GDM1 (cell line): Measurements from ENCODE around the gene SH3TC2.

ENCODE experiments used
- DNase-seq: peaks from one replicate; lab custom pipeline; 2025; lab: John Stamatoyannopoulos, UW

Gene SH3TC2

DNA sequence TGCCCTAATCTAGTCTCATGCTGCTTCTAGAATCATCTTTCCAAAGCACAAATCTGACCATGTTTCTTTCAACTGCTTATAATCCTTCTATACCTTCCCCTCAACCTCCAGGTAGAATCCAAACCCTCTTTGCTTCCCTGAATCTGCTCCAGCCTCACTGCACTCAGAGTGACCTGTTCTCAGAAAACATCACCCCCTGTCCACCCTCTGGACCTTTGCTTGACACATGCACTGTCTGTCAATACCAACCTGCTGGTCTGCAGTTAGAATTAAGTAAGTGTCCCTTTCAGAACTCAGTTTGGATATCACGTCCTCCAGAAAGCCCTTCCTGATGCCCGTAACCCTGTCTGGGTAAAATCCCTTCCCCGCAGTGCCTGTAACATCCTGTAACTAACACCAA is 63.1 kb downstream of the SH3TC2 start:
- no peak for DNase-seq

DNA sequence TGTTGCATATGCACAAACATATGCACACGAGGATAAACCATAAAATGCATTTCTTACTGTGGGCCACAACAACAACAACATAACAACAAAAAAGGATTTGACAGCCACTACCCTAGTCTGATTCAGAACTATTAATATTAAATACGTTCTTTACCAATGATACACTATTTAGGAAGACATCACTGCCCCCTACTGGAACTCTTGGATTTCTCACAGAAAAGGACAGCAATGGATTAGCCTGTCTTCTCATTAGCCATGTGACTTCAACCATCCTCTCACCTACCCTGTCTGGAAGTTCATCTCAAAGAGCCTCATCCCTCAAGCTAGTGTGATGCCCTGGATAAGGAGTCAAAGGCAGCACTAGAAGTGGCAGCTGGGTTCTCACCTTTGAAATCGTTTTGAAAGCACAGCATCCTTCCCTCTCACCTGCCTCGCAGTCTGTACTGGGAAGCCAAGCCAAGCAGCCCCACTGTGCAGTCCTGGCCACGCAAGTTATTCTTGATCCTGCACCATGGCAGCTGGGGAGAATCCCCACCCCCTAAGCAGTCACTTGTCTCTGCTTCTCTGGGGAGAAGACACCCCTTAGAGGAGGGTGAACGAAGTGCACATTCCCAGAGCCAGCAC is 64.6 kb downstream of the SH3TC2 start:
- DNase-seq = peak; percentile 20

DNA sequence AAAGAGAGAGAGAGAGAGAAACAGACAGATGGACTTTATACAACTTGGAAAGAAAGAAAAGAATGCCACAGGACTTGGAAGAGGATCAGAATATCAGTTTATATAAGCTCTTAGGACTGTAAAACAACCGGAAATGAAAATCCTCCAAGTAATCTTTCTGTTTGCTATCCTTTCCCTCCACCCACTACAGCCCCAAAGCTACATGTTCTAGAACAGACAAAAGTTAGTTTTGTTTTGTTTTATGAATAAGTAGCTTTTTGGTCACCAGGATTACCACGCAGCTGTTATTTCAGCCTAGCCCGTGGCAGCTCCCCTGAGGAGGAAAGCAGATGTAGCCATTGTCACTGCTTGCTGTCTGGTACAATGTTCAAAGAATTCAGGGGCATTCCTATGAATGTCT is 66.6 kb downstream of the SH3TC2 start:
- DNase-seq = no peak

DNA sequence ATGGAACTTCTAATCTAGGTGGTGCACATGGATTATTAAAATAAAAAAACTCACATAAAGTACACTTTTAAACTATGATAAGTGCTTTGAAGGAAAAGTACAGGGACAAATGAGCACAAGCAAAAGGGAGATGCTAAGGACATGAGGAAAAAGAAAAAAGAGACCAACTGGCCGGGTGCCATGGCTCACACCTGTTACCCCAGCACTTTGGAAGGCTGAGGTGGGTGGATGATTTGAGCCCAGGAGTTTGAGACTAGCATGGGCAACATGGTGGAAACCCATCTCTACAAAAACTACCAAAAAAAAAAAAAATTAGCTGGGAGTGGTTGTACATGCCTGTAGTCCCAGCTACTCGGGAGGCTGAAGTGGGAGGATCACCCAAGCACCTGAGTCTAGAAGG is 67.1 kb downstream of the SH3TC2 start:
- DNase-seq = no peak

DNA sequence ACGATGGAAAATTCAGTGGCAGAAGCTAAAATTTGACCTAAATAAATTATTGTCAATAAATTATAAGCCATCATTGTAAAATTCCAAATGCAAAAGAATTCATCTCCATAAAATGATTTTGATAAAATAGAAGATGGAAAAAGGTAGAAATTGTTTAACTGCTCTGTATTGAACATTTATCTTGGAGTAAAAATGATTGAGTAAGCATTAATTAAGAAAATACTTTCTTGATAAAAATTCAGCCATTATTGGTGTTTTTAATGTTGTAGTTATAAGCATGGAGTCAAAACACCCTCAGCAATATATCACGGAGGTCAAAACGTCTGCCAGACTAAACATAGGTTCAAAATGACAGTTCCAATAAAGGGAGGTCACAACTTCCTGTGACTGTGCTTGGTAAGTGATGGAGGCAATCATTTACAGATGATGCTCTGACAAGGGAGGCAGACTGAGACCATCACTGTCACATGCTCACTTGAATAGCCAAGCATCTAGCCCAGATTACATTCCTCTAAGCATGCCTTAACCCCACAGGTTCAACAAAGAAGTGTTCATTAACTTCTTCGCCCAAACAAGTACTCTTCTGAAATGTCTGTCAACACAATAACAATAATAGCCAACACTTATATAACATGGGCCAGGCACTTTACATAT is 69.5 kb downstream of the SH3TC2 start:
- DNase-seq = no peak

DNA sequence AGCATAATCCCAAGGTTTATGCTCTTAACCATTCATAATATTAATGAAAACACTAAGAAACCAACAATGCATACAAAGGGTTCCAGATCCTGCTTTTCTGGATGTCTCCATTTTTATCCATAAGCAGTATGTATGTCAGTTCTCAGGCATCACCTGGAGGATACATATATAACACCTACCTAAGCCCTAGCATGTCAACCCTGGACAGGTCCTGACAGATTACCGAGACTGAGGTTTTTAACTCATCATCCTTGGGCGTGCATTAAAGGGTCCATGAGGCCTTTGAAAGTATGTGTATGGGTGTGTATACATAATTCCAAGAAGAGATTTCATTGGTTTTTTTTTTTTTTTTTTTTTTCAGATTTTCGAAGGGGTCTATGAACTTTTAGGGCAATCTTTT is 70.6 kb downstream of the SH3TC2 start:
- DNase-seq = no peak

DNA sequence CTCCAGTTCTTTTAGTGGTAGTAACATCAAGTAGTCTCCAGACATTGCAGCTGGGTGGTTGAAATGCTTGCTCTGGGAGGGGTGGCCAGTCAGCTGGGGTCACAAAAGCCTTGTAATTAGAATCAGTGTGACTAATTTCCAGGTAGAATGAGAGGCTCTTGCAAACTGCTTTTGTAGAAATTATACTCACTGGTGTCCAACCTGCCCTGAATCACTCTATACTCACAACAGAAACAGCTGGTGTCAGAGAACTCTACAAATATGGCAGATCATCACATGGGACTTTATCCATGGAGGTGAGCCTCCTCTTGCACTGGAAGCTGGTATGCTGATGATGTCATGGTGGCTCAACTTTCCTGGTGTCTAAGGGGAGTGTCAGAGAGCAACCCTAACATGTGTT is 71.3 kb downstream of the SH3TC2 start:
- no peak for DNase-seq

DNA sequence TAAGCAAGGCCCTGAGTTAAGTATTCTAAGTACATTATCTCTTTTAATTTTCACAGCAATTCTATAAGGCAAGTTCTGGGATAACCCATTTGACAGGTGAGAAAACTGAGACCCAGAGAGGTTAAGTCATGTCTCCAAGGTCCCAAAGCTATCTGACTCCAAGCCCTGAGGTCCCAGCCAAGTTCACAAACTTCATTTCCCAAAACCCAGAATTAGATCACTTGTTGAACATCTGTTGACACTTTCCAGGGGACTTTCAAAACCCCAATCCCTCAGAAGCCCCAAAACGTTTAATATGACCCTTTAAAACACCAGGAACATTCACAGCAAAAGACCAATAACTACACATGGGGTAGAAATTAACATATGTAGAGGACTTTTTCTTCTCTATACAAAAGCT is 72.0 kb downstream of the SH3TC2 start:
- no peak for DNase-seq

DNA sequence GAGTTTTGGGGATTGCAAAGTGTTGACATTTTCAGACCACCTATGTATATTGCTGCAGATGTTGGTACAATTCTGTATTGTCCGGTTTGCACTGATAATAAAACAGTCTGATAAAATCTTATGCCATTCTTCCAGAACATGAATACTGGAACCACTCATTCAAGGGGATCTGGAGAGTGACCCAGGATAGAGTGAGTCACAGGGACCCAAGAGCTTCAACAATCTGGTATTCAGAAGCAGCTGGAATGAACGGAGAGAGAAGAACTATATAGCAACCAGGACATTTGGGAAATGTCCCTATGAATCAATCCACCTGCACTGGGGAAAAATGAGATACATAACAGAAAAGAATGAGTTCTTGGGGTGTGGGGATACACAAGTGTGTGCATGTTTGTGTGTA is 73.3 kb downstream of the SH3TC2 start:
- no peak for DNase-seq

DNA sequence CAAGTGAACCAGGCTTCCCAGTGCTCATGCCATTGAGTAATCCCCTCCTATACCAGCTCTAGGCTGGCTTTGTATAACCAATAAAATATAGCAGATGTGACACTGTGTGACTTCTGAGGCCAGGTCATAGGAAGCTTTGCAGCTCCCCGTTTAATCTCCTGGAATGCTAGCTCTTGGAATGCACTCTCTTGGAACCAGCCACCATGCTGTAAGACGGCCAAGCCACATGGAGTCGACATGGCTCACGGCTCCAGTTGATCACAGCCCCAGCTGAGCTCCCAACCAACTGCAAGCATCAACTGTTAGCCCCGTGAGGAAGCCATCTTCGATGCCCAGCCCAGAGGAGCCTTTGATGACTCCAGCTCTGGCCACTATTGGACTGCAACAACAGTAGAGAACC is 74.5 kb downstream of the SH3TC2 start:
- DNase-seq = no peak

DNA sequence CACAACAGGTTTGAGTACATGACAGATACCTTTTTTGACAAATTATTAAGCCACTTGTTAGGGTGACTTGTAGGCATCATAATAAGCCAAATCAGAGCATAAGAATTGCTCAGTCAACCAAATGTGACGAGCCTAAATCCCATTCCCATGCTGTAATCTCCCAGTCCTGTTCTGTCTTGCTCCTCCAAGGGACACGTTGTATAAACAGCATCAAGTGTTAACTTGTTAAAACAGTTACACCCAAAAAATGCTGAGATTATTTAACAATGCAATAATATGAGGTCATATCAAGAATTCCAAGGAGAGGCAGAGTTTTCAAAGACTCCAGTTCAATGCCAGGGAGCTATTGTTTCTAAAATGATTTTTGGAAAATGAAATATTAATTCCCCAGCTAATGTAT is 76.2 kb downstream of the SH3TC2 start:
- no peak for DNase-seq

DNA sequence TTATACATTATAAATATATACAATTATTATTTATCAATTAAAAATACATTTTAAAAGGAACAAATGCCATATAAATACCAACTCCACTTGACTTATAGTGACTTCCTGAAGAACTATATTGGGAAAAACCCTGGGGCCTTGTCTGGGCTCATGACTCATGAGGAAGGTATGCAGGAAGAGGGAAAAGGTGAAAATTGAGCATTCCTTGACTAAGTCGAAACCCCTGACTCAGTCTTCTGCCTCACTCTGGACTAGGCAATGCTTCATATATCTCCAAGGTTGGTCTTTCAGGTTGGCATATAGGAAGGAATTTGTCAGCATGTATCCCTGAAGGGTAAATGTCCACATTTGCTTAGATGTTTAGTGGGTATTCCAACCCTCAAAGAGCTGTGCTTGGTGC is 78.5 kb downstream of the SH3TC2 start:
- no peak for DNase-seq

DNA sequence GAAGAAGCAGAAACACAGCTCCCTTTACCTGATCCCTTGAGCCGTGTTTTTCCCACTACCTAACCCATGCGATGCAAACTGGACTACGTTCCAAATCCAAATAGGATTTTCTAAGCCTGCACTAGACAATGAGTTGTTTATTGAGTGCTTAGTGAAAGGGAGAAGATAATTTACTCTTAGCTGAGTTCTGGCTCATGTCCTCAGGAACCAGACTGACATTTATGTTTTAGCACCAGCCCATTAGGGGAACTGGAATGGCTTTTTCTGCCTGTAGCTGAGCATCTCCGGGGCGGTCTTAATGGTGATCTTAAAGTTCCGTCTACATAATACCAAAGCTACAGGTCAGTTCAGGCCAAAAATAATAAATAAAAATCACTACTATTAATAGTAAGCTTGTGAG is 81.5 kb downstream of the SH3TC2 start:
- DNase-seq = no peak

DNA sequence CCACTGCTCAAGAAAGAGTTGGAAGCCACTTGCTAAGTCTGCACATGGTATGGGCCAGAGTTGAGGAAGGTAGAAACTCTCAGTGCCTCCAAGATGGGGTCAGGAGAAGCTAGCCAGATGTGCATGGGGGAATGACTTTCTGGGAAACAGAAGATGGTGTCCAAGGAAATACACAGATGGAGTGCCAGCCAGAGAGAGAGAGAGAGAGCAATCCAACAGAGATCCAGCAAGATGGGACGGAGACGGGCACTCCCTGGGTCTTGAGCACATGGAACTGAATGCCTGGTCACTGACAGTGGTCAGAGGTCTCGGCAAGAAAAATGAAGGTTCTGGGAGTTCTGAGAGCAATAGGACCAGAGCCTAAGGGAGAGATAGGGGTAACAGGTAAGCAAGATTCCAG is 82.1 kb downstream of the SH3TC2 start:
- no peak for DNase-seq

DNA sequence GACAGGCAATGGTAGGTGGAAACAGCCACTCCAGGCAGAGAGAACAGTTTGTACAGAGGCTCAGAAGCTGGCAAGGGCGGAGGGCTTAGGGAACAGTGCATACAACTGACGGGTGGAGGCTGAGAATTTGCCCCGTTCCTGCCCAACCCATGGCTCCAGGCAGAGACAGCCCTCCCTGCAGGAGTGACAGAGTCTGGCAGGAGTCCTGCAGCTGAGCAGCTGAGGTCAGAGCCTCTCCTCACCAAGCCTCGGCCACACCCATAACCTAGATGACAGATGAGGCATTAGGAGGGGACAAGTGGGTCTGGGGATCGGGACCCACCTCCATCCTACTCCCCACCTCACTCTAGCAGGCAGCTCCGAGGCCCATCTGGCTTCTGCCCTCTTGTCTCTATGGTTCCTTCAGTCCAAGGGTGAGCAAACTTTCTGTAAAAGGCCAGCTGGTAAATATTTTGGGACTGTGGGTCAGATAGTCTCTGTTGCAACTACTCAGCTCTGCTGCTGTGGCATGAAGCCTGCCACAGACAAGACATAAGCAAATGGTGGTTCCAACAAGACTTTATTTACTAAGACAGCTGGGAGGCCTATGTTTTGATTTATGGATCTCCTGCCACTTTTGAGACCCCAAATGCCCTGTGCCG is 83.7 kb downstream of the SH3TC2 start:
- no peak for DNase-seq

DNA sequence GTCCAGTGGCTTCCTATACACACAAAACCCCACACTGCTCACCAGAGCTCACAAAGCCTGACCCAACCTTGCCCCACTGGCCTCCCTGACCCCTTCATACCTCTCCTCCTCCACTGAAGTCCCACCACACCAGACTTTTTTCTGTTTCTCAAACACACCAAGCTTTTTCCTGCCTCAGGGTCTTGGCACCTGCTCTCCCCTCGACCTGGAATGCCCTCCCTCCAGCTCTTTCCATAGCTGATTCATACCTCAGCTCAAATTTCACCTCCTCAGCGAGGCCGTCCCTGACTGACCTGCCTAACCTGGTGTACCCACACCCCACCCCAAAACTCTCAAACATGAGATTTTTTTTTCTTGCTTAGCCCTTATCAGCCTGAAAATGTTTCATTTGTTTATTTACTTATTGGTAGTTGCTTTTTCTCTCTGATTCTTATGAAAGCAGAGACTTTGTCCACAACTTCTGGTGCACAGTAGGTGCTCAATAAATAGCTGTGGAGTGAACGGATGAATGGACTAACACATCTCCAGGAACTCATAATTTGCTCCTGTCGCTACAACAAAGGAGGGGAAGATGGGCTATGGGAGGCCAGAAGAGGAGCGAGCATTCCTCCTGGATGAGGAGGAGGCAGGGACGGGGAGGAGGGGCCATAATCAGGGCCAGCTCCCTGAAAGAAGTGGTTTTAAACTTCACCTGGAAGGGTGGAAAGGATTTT is 84.3 kb downstream of the SH3TC2 start:
- DNase-seq = no peak

DNA sequence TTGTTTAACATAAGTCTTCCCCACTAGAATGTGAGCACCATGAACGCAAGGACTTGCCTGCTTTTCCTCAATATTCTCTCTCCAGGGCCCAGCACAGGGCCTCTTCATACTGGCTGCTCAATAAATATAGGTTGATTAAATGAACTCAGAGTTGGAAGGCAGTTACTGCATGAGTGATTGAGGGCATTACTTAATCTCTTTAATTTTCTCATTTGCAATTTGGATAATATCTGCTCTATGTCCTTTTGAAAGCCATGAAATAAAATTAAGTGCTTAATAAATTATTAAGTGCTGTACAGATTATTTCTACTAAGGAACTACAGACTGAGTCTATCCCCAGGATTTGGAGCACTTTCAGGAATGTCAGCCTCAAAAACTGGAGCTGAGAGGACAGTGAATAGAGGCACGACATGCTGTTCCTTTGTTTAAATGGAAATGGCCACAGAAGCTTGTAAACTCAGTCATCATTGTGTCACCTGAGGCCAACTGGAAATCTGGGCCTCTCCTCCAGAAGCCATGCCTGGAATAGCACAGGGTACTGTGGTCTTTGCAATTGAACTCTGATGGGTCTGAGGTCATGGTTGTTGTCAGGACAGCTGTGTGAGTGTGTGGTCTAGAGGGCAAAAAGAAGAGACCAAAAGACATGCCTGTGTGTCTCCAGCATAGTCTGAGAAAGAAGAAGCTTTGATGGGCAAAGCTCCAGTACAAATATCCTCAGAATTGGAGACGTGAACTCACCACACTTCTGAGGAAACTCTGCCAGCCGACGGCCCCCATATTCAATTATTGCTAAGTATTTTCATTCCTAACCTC is 86.1 kb downstream of the SH3TC2 start:
- no peak for DNase-seq

DNA sequence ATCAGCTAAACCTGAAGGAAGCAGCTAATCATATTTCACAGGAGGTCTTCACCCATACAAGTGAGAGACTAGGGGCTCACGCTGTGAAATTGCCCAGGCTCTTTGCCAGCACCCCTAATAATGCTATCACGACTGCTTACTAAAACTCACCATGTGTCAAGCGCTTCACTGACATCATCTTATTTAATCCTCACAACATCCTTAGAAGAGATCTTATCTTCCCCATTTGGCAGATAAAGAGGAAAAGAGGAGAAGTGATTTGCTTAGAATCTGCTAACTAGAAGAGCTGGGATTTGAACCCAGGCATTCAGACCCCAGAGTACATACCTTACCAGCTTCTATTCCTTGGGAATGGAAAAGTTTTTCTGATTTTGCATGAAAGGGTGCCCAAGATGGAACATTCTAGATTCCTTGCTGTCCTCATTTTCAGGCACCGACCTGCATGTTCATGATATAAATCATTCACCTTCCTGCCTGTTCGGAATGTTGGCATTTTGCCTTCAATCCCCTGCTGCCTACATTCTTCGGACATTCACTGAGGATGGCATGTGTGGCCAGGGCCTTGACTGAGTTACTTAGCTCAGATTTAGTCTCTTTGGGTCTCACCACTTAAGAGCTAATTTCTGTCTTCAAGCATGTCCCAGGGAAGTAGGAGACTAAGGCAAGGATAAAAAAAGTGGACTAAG is 88.1 kb downstream of the SH3TC2 start:
- no peak for DNase-seq

DNA sequence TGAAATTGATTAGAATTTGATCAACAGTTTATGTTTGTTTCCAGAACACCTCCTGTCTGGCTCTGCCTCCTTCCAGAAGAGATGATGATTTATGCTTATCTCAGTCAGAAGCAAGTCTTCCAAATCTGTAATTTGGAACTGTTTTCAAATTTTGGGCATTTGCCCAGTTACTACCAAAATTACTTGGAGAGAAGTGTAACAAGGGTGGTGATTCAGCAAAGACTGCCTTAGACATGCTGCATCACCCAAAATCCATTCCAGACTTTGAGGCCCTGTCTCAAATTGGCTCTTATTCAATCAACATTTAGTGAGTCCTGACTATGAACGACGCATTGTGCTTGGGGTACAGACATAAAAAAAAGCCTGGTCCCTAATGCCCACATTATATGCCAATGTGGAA is 89.4 kb downstream of the SH3TC2 start:
- DNase-seq = no peak

DNA sequence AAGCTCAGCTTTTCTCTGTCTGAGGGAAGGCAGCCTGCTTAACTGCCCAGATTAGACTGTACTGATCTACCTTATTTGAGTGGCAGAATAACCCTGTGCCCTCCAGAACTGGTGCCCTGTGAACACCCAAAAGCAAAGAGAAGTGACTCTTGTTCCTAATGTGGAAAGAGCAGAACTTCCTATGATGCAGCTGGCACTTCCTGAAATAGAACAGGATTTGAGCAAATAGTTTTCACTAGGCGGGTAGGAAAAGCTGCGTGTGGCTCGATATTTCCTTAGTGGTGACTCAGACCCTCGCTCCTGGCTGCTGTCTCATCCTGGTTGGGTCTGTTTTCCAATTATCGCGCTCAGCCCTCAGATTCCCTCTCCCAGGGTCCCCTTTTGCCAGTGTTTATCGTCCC is 89.9 kb downstream of the SH3TC2 start:
- DNase-seq = peak; percentile 8

DNA sequence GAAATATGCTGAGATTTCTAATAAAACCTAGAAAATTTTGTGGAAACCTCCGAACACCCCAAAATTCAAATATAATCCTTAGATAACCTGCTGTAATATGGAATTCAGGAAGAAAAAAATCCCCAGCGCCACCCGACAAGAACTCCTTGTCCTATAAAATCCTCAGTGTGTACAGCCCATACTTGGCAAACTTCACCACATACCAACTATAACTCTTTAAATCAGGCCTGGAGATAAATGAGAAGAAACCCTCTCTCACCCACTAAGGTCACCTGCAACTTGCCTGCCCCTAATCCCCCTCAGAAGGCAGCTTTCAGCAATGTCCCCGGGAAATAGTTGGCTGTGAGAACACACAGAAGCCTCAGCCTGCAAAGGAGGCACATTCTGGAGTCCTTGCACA is 90.5 kb downstream of the SH3TC2 start:
- no peak for DNase-seq

DNA sequence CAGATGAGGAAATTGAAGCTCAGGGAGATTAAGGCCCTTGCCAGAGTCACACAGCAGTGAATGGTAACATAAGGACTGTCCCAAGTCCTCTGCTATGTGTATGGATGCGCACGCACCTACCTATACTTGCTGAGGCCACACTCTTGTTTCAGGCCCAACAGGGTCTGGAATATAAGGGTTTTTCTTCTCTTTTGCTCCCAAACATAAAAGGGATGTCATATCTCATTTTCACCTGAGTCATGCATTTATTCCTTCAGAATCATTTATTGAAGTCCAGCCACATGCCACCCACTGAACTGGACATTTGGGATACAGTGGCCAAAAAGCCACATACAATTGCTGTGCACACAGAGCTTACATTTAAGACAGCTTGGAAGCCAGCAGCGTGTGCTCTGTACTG is 92.0 kb downstream of the SH3TC2 start:
- no peak for DNase-seq
